H1 (cell line): ENCODE measurements around the gene POTEF. TPM values are rescaled to one million over a fixed set of nuclear protein-coding genes. Genes with fewer than 3 reads are reported as not detected.

Experiments used
- polyA plus RNA-seq, 7 experiments: library from polyadenylated mRNA; depleted of rRNA in 3 of 7; stranded (reverse) in 5 of 7; unstranded in 2 of 7; fragments of >200 nt in 5 of 7; fragments of 200-250 nt in 2 of 7; gene quantifications; 1 replicate in 5 of 7; 2 replicates in 1 of 7; 4 replicates in 1 of 7; pipeline versions ENCODE4 v1.2.1 to v1.2.3, GENCODE V29; 2011 to 2013; ENCODE audit warnings: missing spikeins in 2 of 7, mixed read lengths in 2 of 7
- small RNA-seq: library from polyadenylated mRNA; stranded (forward); fragments of <200 nt; extraction: miRNeasy Mini kit (QIAGEN cat#:217004); gene quantifications from one replicate; pipeline ENCODE3, GENCODE V24; 2013; ENCODE audit not compliant: insufficient read depth
- total RNA-seq: library from RNA; stranded (reverse); fragmentation: NEBNext Ultra II Directional; extraction: Animal tissue kit (Norgen Biotek cat#: 25700); gene quantifications from 2 replicates; pipeline ENCODE4 v1.2.1, GENCODE V29; 2021

Gene POTEF
- total and polyA plus RNA-seq, 2 of the 8 experiments (the other 6 are each of a cell fraction or from before 2014, with no cell fraction given): 0.24 to 0.36 TPM

Small RNAs within 50 kb of the gene (small RNA-seq; reads per million reads assigned to genes)
- not detected for gene AC018865.2
- gene RNU6-1049P: not detected

Other genes with a start within 250 kb of the POTEF start
- gene RAB6C, start 149.6 kb downstream of the POTEF start, total RNA-seq: 0.09 TPM in 1 of 2 replicates, not detected in the other
- 0.03 TPM in 1 of 2 replicates, not detected in the other for gene RAB6C, start 149.6 kb downstream of the POTEF start, polyA plus RNA-seq (2011; rRNA removed)
- gene CCDC74B, start 15.9 kb upstream of the POTEF start, total RNA-seq: 4.3 and 6.7 TPM in 2 replicates
- gene CCDC74B, start 15.9 kb upstream of the POTEF start, polyA plus RNA-seq (2011; rRNA removed): 6.4 and 8.1 TPM in 2 replicates
- gene SMPD4, start 52.4 kb upstream of the POTEF start, total RNA-seq: 96.3 and 102 TPM in 2 replicates
- gene SMPD4, start 52.4 kb upstream of the POTEF start, polyA plus RNA-seq (2011; rRNA removed): 106 and 155 TPM in 2 replicates
- 151 and 167 TPM in 2 replicates for gene MZT2B, start 53.0 kb upstream of the POTEF start, total RNA-seq
- 90.3 and 138 TPM in 2 replicates for gene MZT2B, start 53.0 kb upstream of the POTEF start, polyA plus RNA-seq (2011; rRNA removed)
- gene TUBA3E, start 69.2 kb upstream of the POTEF start, total RNA-seq: not detected in 2 replicates
- not detected in 2 replicates for gene TUBA3E, start 69.2 kb upstream of the POTEF start, polyA plus RNA-seq (2011; rRNA removed)
- gene IMP4, start 213.7 kb upstream of the POTEF start, total RNA-seq: 93.7 and 96.8 TPM in 2 replicates
- gene IMP4, start 213.7 kb upstream of the POTEF start, polyA plus RNA-seq (2011; rRNA removed): 194 and 247 TPM in 2 replicates
- 13.1 and 14.7 TPM in 2 replicates for gene PTPN18, start 226.8 kb upstream of the POTEF start, total RNA-seq
- 13.2 and 15.6 TPM in 2 replicates for gene PTPN18, start 226.8 kb upstream of the POTEF start, polyA plus RNA-seq (2011; rRNA removed)